ENCODE data around the gene ARHGAP6.

ARHGAP6 gene

GRCh38 chrX:11665168-11666111 lies at the start of gene ARHGAP6:
Gene ARHGAP6, minus strand, starts transcription at chrX:11665920. Its CDS starts 1,092 bp downstream, at chrX:11664828.
- no peak for DNase-seq (ENCODE audit: low spot score)

GRCh38 chrX:11704725-11705495 lies 39.2 kb upstream of the ARHGAP6 start:
- no peak for DNase-seq (ENCODE audit: low spot score)

- no peak for DNase-seq (ENCODE audit: low spot score)
These were observed 38.1 kb upstream of the ARHGAP6 start for GRCh38 chrX:11703855-11704254.

- no peak for DNase-seq (ENCODE audit: low spot score)
These were observed 37.4 kb upstream of the ARHGAP6 start for GRCh38 chrX:11702965-11703631.

- DNase-seq (ENCODE audit: low spot score): no peak
These were observed 36.7 kb upstream of the ARHGAP6 start for GRCh38 chrX:11702420-11702819.

- DNase-seq (ENCODE audit: low spot score): no peak
These were observed 33.0 kb upstream of the ARHGAP6 start for GRCh38 chrX:11698702-11699101.

GRCh38 chrX:11688201-11688600 lies 22.5 kb upstream of the ARHGAP6 start:
- no peak for DNase-seq (ENCODE audit: low spot score)

GRCh38 chrX:11687157-11687556 lies 21.4 kb upstream of the ARHGAP6 start:
- DNase-seq (ENCODE audit: low spot score): no peak

GRCh38 chrX:11683057-11683456 lies 17.3 kb upstream of the ARHGAP6 start:
- DNase-seq (ENCODE audit: low spot score): no peak

GRCh38 chrX:11678158-11678557 lies 12.4 kb upstream of the ARHGAP6 start:
- DNase-seq (ENCODE audit: low spot score): no peak

GRCh38 chrX:11672213-11672612 lies 6.5 kb upstream of the ARHGAP6 start:
- no peak for DNase-seq (ENCODE audit: low spot score)

GRCh38 chrX:11670316-11670715 lies 4.6 kb upstream of the ARHGAP6 start:
- DNase-seq (ENCODE audit: low spot score): no peak

- no peak for DNase-seq (ENCODE audit: low spot score)
These were observed 1.4 kb upstream of the ARHGAP6 start for GRCh38 chrX:11666952-11667685.

GRCh38 chrX:11666164-11666563 lies 444 bp upstream of the ARHGAP6 start:
- DNase-seq (ENCODE audit: low spot score): no peak

- no peak for DNase-seq (ENCODE audit: low spot score)
These were observed 1.2 kb downstream of the ARHGAP6 start for GRCh38 chrX:11664211-11665167.

- no peak for DNase-seq (ENCODE audit: low spot score)
These were observed 1.9 kb downstream of the ARHGAP6 start for GRCh38 chrX:11663875-11664210.

GRCh38 chrX:11655282-11656015 lies 10.3 kb downstream of the ARHGAP6 start:
- DNase-seq (ENCODE audit: low spot score): no peak

- no peak for DNase-seq (ENCODE audit: low spot score)
These were observed 16.8 kb downstream of the ARHGAP6 start for GRCh38 chrX:11648705-11649519.

- no peak for DNase-seq (ENCODE audit: low spot score)
These were observed 18.6 kb downstream of the ARHGAP6 start for GRCh38 chrX:11647138-11647537.
